Omental fat pad (tissue), 4 donors: ENCODE data around the gene CLDN3. TPM values are rescaled to one million over a fixed set of nuclear protein-coding genes. Genes with fewer than 3 reads are reported as not detected.
"Not testable (repeated sequence)": the region's sequence is repeated elsewhere in the genome, so short reads cannot be mapped to it uniquely, and the experiment has no call there.

Experiments used
- ATAC-seq: fragments of 150-250 bp; one replicate; pipeline ENCODE4 v1.9.1; 2016; ENCODE audit warnings: mild to moderate bottlenecking, moderate library complexity; ENCODE audit not compliant: low FRiP score
- DNase-seq: peaks from one replicate; pipeline ENCODE4 v3.0.0-alpha.2; 2019; ENCODE audit warnings: low spot score
- total RNA-seq, 4 donors: library from RNA; depleted of rRNA; stranded (reverse); fragments of >200 nt; gene quantifications; one replicate each; pipeline ENCODE4 v1.1.0, GENCODE V29; 2016
- TF ChIP-seq, protein P1 (sequence below), 3 donors: fragments of 450-650 bp; IDR thresholded peaks; one replicate each; pipeline ENCODE4 v1.5.1; 2016 to 2017; ENCODE audit warnings: antibody characterized with exemption in 3 of 3, mild to moderate bottlenecking in 3 of 3, moderate library complexity in 2 of 3

Gene CLDN3
- total RNA-seq, 4 donors from 2014 or later = 0.28 TPM; not detected in 3

DNA sequence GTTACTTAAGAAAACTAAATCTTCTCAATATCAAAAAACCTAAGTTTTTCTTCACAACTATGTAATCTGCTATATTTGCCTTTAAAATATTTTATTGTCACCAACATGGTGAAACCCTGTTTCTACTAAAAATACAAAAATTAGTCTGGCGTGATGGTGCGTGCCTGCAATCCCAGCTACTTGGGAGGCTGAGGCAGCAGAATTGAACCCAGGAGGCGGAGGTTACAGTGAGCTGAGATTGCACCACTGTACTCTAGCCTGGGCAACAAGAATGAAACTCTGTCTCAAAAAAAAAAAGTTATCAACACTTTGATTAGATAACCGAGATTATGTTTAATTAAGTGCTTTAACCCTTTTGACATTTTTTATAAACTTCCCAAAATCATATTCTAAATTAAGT, 32.4 kb upstream of the CLDN3 start:
- no peak for DNase-seq

DNA sequence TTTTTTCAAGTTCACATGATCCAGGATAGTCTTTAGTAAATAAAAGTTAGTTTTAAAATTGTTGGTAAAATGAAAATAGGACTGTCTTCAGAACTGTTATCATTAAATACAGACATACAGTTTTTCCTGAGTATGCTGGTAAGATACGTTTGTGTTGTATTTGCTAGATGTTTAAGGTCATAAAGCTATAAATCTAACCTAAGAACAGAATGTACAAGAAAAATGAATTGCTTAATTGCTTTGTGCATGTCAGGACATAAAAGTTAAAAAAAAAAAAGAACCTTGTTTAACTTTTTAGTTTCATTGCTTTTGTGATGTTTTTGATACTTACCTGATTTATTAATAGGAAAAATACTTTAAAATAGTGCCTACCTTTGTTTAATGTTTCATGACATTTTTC, 31.5 kb upstream of the CLDN3 start:
- TF ChIP-seq, protein P1, sequence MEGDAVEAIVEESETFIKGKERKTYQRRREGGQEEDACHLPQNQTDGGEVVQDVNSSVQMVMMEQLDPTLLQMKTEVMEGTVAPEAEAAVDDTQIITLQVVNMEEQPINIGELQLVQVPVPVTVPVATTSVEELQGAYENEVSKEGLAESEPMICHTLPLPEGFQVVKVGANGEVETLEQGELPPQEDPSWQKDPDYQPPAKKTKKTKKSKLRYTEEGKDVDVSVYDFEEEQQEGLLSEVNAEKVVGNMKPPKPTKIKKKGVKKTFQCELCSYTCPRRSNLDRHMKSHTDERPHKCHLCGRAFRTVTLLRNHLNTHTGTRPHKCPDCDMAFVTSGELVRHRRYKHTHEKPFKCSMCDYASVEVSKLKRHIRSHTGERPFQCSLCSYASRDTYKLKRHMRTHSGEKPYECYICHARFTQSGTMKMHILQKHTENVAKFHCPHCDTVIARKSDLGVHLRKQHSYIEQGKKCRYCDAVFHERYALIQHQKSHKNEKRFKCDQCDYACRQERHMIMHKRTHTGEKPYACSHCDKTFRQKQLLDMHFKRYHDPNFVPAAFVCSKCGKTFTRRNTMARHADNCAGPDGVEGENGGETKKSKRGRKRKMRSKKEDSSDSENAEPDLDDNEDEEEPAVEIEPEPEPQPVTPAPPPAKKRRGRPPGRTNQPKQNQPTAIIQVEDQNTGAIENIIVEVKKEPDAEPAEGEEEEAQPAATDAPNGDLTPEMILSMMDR (IDR thresholded peaks at IDR 0.05) = no peak
- ATAC-seq = no peak
- DNase-seq = no peak

More for the DNA sequence above, 32.4 kb upstream of the CLDN3 start:
- TF ChIP-seq, protein P1 (IDR thresholded peaks at IDR 0.05) = no peak
- ATAC-seq = no peak

- DNase-seq (no peak), ATAC-seq (no peak)
- TF ChIP-seq, protein P1 (IDR thresholded peaks at IDR 0.05) = no peak
Observed at GRCh38 chr7:73799282-73800141, 29.4 kb upstream of the CLDN3 start.

DNA sequence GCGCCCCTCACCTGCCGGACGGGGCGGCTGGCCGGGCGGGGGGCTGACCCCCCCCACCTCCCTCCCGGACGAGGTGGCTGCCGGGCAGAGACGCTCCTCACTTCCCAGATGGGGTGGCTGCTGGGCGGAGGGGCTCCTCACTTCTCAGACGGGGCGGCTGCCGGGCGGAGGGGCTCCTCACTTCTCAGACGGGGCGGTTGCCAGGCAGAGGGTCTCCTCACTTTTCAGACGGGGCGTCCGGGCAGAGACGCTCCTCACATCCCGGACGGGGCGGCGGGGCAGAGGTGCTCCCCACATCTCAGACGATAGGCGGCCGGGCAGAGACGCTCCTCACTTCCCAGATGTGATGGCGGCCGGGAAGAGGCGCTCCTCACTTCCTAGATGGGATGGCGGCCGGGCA, 27.1 kb upstream of the CLDN3 start:
- not testable (repeated sequence) for ATAC-seq, DNase-seq

DNA sequence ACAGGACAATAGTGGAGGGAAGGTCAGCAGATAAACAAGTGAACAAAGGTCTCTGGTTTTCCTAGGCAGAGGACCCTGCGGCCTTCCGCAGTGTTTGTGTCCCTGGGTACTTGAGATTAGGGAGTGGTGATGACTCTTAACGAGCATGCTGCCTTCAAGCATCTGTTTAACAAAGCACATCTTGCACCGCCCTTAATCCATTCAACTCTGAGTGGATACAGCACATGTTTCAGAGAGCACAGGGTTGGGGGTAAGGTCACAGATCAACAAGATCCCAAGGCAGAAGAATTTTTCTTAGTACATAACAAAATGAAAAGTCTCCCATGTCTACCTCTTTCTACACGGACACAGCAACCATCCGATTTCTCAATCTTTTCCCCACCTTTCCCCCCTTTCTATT, 26.6 kb upstream of the CLDN3 start:
- not testable (repeated sequence) for ATAC-seq, DNase-seq

- not testable (repeated sequence) for ATAC-seq, DNase-seq
Observed at GRCh38 chr7:73795188-73795587, 25.1 kb upstream of the CLDN3 start.

GRCh38 chr7:73791170-73791690, 21.2 kb upstream of the CLDN3 start:
- DNase-seq, ATAC-seq: not testable (repeated sequence)

GRCh38 chr7:73789051-73789450, 19.0 kb upstream of the CLDN3 start:
- DNase-seq (no peak), ATAC-seq (no peak)
- TF ChIP-seq, protein P1 (IDR thresholded peaks at IDR 0.05) = no peak

- not testable (repeated sequence) for ATAC-seq, DNase-seq
Observed at GRCh38 chr7:73787786-73788048, 17.6 kb upstream of the CLDN3 start.

DNA sequence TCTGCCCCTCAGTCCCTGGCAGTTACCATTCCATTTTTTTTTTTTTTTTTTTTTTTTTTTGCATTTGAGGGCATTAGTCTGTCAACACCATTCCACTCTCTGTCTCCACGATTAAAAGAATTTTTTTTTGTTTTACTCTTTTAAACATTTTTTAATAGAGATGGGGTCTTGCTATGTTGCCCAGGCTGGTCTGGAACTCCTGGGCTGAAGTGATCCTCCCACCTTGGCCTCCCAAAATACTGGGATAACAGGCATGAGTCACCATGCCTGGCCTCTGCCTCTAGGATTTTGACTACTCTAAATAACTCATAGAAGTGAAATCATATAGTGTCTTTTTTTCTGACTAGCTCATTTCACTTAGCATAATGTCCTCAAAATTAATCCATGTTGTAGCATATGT, 16.5 kb upstream of the CLDN3 start:
- DNase-seq (no peak), ATAC-seq (no peak)
- TF ChIP-seq, protein P1 (IDR thresholded peaks at IDR 0.05) = no peak
